NCI-H128 (cell line): ENCODE results near the gene HPS4.

ENCODE experiments used
- DNase-seq: peaks from one replicate; lab custom pipeline; 2025; ENCODE audit not compliant: unreplicated experiment; lab: John Stamatoyannopoulos, UW

HPS4 gene

GRCh38 chr22:26470807-26471206 is 12.8 kb downstream of the HPS4 start:
- no peak for DNase-seq

GRCh38 chr22:26466196-26466595 is 17.4 kb downstream of the HPS4 start:
- DNase-seq, result no peak

- no peak for DNase-seq
These were observed 19.3 kb downstream of the HPS4 start for GRCh38 chr22:26464312-26464711.

GRCh38 chr22:26463688-26464087 is 19.9 kb downstream of the HPS4 start:
- no peak for DNase-seq

GRCh38 chr22:26463101-26463661 is 20.4 kb downstream of the HPS4 start:
- DNase-seq, result no peak

GRCh38 chr22:26462641-26463040 is 20.9 kb downstream of the HPS4 start:
- DNase-seq, result no peak

- no peak for DNase-seq
These were observed 21.5 kb downstream of the HPS4 start for GRCh38 chr22:26462051-26462450.

GRCh38 chr22:26461188-26461810 is 22.3 kb downstream of the HPS4 start:
- no peak for DNase-seq

- no peak for DNase-seq
These were observed 23.4 kb downstream of the HPS4 start for GRCh38 chr22:26460202-26460601.

- DNase-seq, result no peak
These were observed 25.8 kb downstream of the HPS4 start for GRCh38 chr22:26457661-26458272.

- no peak for DNase-seq
These were observed 29.6 kb downstream of the HPS4 start for GRCh38 chr22:26453812-26454500.

- no peak for DNase-seq
These were observed 30.4 kb downstream of the HPS4 start for GRCh38 chr22:26453216-26453615.

GRCh38 chr22:26452236-26453016 is 31.2 kb downstream of the HPS4 start:
- no peak for DNase-seq

- DNase-seq, result no peak
These were observed 33.0 kb downstream of the HPS4 start for GRCh38 chr22:26450453-26451185.

GRCh38 chr22:26448941-26449340 is 34.6 kb downstream of the HPS4 start:
- no peak for DNase-seq

- DNase-seq, result no peak
These were observed 35.2 kb downstream of the HPS4 start for GRCh38 chr22:26448334-26448733.

- DNase-seq, result no peak
These were observed 35.8 kb downstream of the HPS4 start for GRCh38 chr22:26447584-26448329.

GRCh38 chr22:26446808-26447515 is 36.6 kb downstream of the HPS4 start:
- DNase-seq, result no peak

- DNase-seq, result no peak
These were observed 37.9 kb downstream of the HPS4 start for GRCh38 chr22:26445577-26446275.
